ENCODE measurements around the gene KCNN1. TPM values are rescaled to one million over a fixed set of nuclear protein-coding genes. Genes with fewer than 3 reads are reported as not detected.

The KCNN1 gene
- total and polyA plus RNA-seq, 2 experiments from 2014 or later: 2.2 to 29.8 TPM

DNA sequence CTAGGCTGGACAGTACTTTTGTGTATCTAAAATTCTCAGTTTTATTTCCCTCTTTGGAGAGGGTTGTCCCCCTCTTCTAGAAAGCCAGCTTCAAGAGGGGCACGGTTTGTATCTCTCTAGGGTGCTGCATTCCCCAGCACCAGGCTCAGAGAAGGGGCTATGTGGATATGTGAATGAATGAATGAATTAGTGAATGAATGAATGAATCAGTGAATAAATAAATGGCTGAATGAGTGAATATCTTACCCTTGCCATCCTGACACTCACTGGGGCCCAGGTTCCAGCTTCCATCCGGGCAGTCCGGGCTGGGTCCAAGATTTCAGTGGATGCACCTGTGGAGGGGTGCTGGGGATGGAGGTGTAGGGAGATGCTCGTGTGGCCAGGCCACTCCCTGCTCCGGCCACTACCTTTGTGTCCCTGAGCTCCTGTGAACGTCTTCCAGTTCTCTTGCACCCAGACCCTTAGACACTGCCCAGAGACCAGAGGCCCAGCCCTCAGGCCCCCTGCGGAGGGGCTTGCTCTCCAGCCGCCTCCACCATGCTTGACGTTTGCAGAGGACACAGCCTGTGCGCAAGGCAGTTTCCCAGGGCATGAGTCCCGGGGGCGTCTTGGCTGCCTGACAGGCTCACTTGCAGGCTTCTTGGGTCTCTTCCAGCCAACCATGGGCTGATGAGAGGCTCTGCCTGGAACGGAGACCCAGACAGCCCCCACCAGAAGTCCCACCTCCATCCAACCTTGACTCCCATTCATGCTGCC is 2.8 kb upstream of the KCNN1 start (continued):
- TF ChIP-seq REST (IDR thresholded peaks at IDR 0.05; ENCODE audit: unreplicated experiment) (no peak), ZNF331 (CRISPR knock-in tag; IDR thresholded peaks at IDR 0.05; ENCODE audit: low read depth) (no peak), NANOG (IDR thresholded peaks at IDR 0.05; ENCODE audit: borderline replicate concordance) (no peak), EZH2 (IDR thresholded peaks at IDR 0.05; ENCODE audit: low read depth, unreplicated experiment) (no peak), EZH2phosphoT487 (IDR thresholded peaks at IDR 0.05; ENCODE audit: unreplicated experiment) (no peak), STAT1 (IDR thresholded peaks at IDR 0.05; ENCODE audit: unreplicated experiment) (no peak), CREB1 (CRISPR knock-in tag; IDR thresholded peaks at IDR 0.05; ENCODE audit: low read depth) (no peak), POLR2AphosphoS5 (IDR thresholded peaks at IDR 0.05; ENCODE audit: low read depth) (no peak), ZNF114 (CRISPR knock-in tag; IDR thresholded peaks at IDR 0.05) (no peak)

- Mint-ChIP-seq H3K4me3 (peak overlapping the region; percentile 68; the same call in 1 of the 3 replicates), H3K9me3 (no peaks in the 10 kb centered on the region; the same call in 2 of the 3 replicates), H3K27ac (no peak overlapping the region), H3K4me1 (peaks cover 17% of the 10 kb centered on the region), H3K36me3 (ENCODE audit: low read depth) (no peaks in the 10 kb centered on the region), H3K27me3 (ENCODE audit: insufficient read depth, low read depth, poor library complexity) (peaks cover 21% of the 10 kb centered on the region)
- ATAC-seq (no peak; the same call in 2 of the 3 replicates), DNase-seq (ENCODE audit: low spot score) (no peak)
- Histone ChIP-seq H3F3A (replicated peaks; ENCODE audit: low read depth) (peaks cover 5% of the 10 kb centered on the region; the same call in 1 of the 2 replicates), H3K4me3 (no peak overlapping the region), H3K36me3 (ENCODE audit: insufficient read depth) (no peaks in the 10 kb centered on the region), H3K79me2 (replicated peaks; ENCODE audit: insufficient read depth) (no peaks in the 10 kb centered on the region), H2AFZ (no peak overlapping the region), H4K20me1 (replicated peaks; ENCODE audit: insufficient read depth) (no peaks in the 10 kb centered on the region; the same call in 1 of the 2 replicates), H3K27ac (ENCODE audit: low read depth) (no peak overlapping the region), H3K27me3 (ENCODE audit: insufficient read depth) (peaks cover 13% of the 10 kb centered on the region; the same call in 1 of the 2 replicates), H3K9me2 (ENCODE audit: insufficient read depth) (no peaks in the 10 kb centered on the region), H3K4me2 (no peak overlapping the region), H3K4me1 (ENCODE audit: insufficient read depth) (peaks cover 11% of the 10 kb centered on the region; the same call in 1 of the 2 replicates)
- TF ChIP-seq REST (IDR thresholded peaks at IDR 0.05; ENCODE audit: unreplicated experiment): no peak
- no peak for TF ChIP-seq EZH2 (IDR thresholded peaks at IDR 0.05; ENCODE audit: low read depth, unreplicated experiment)
- TF ChIP-seq CREB1 (CRISPR knock-in tag; IDR thresholded peaks at IDR 0.05; ENCODE audit: low read depth): no peak
- TF ChIP-seq CTCF (conservative IDR thresholded peaks at IDR 0.05; ENCODE audit: low read depth in 2 of 2): no peak
- TF ChIP-seq ZNF114 (CRISPR knock-in tag; IDR thresholded peaks at IDR 0.05): no peak
These were observed 1.4 kb upstream of the KCNN1 start for GRCh38 chr19:17965370-17966128.
